Neural cell (in vitro differentiated cells): Measurements from ENCODE around the gene HOXC9. TPM values are rescaled to one million over a fixed set of nuclear protein-coding genes. Genes with fewer than 3 reads are reported as not detected.

Experiments used
- H2AFZ ChIP-seq: fragments of 200-600, 300-800 bp; sonication (generic), shearing (Covaris generic); 2 replicates; pipeline ENCODE4 v1.6.0; 2014; ENCODE audit warnings: low read depth, mild to moderate bottlenecking, antibody characterized with exemption, low read length, moderate library complexity
- H3F3A ChIP-seq: fragments of 200-600 bp; shearing (Covaris generic); 2 replicates; pipeline ENCODE4 v1.6.1; 2016; ENCODE audit warnings: mild to moderate bottlenecking, moderate library complexity, mixed read lengths, antibody characterized with exemption, low read length; ENCODE audit not compliant: insufficient read depth, poor library complexity, severe bottlenecking
- H3K27ac ChIP-seq: fragments of 200-600, 300-800 bp; sonication (generic), shearing (Covaris generic); 2 replicates; pipeline ENCODE4 v1.5.1; 2014; ENCODE audit warnings: mild to moderate bottlenecking, low read length, moderate library complexity
- H3K27me3 ChIP-seq: fragments of 300-800, 200-600 bp; sonication (generic), shearing (Covaris generic); 2 replicates; pipeline ENCODE4 v1.6.0; 2014; ENCODE audit warnings: mild to moderate bottlenecking, low read depth, low read length, moderate library complexity; ENCODE audit not compliant: insufficient read depth
- H3K36me3 ChIP-seq: fragments of 300-800, 200-600 bp; sonication (generic), shearing (Covaris generic); 2 replicates; pipeline ENCODE4 v1.5.1; 2014; ENCODE audit warnings: mild to moderate bottlenecking, antibody characterized with exemption, low read length, moderate library complexity; ENCODE audit not compliant: insufficient read depth
- H3K4me2 ChIP-seq: fragments of 300-800, 200-600 bp; sonication (generic), shearing (Covaris generic); 2 replicates; pipeline ENCODE4 v1.6.0; 2014; ENCODE audit warnings: mild to moderate bottlenecking, low read length
- H3K4me3 ChIP-seq: fragments of 300-800, 200-600 bp; sonication (generic), shearing (Covaris generic); 2 replicates; pipeline ENCODE4 v1.5.1; 2014; ENCODE audit warnings: mild to moderate bottlenecking, low read length, moderate library complexity
- H3K79me2 ChIP-seq: fragments of 200-600 bp; shearing (Covaris generic); replicated peaks from 2 replicates; pipeline ENCODE4 v1.6.0; 2014; ENCODE audit warnings: mild to moderate bottlenecking, low read length, moderate library complexity; ENCODE audit not compliant: insufficient read depth
- H3K9ac ChIP-seq: fragments of 300-800, 200-600 bp; sonication (generic), shearing (Covaris generic); 2 replicates; pipeline ENCODE4 v1.6.1; 2016; ENCODE audit warnings: mild to moderate bottlenecking, low read length, mixed read lengths
- H3K9me2 ChIP-seq: fragments of 200-600 bp; shearing (Covaris generic); 2 replicates; pipeline ENCODE4 v1.6.1; 2016; ENCODE audit warnings: mild to moderate bottlenecking, low read length, mixed read lengths; ENCODE audit not compliant: insufficient read depth
- H3K9me3 ChIP-seq: fragments of 200-600, 300-800 bp; sonication (generic), shearing (Covaris generic); 2 replicates; pipeline ENCODE4 v1.6.1; 2016; ENCODE audit warnings: mild to moderate bottlenecking, mixed run types, low read length, moderate library complexity, mixed read lengths
- H4K20me1 ChIP-seq: fragments of 200-600 bp; shearing (Covaris generic); 2 replicates; pipeline ENCODE4 v1.6.1; 2016; ENCODE audit warnings: mild to moderate bottlenecking, mixed run types; ENCODE audit not compliant: insufficient read depth
- EP300 ChIP-seq: fragments of 450-650 bp; conservative IDR thresholded peaks from 2 replicates; pipeline ENCODE4 v1.6.1; 2014; ENCODE audit warnings: antibody characterized with exemption, mild to moderate bottlenecking, moderate library complexity; ENCODE audit not compliant: poor library complexity, severe bottlenecking
- EZH2 ChIP-seq: fragments of 200-600, 300-800 bp; shearing (Covaris generic), sonication (generic); IDR thresholded peaks from 2 replicates; pipeline ENCODE4 v1.6.1; 2014; ENCODE audit warnings: antibody characterized with exemption, low read length, borderline replicate concordance, mild to moderate bottlenecking; ENCODE audit not compliant: insufficient read depth, poor library complexity, severe bottlenecking
- MXI1 ChIP-seq: fragments of 450-650 bp; conservative IDR thresholded peaks from 2 replicates; pipeline ENCODE4 v1.6.1; 2014; ENCODE audit warnings: antibody characterized with exemption, mild to moderate bottlenecking; ENCODE audit not compliant: poor library complexity, severe bottlenecking
- POLR2AphosphoS5 ChIP-seq: IDR thresholded peaks from 2 replicates; pipeline ENCODE4 v1.6.1; 2012
- RAD21 ChIP-seq: fragments of 450-650 bp; conservative IDR thresholded peaks from 2 replicates; pipeline ENCODE4 v1.6.1; 2014; ENCODE audit warnings: antibody characterized with exemption, mild to moderate bottlenecking, moderate library complexity
- REST ChIP-seq: IDR thresholded peaks from 2 replicates; pipeline ENCODE4 v1.6.1; 2012; ENCODE audit warnings: borderline replicate concordance
- SMC3 ChIP-seq: fragments of 450-650 bp; conservative IDR thresholded peaks from 2 replicates; pipeline ENCODE4 v1.6.1; 2014; ENCODE audit warnings: antibody characterized with exemption, mild to moderate bottlenecking, moderate library complexity; ENCODE audit not compliant: poor library complexity
- TAF1 ChIP-seq: IDR thresholded peaks from 2 replicates; pipeline ENCODE4 v1.6.1; 2012; ENCODE audit warnings: low read depth
- polyA plus RNA-seq: library from polyadenylated mRNA; depleted of rRNA; stranded (reverse); fragments of >200 nt; gene quantifications from 2 replicates; pipeline ENCODE4 v1.2.3, GENCODE V29; 2014
- TF ChIP-seq, protein P1 (sequence below): fragments of 450-650 bp; IDR thresholded peaks from 2 replicates; pipeline ENCODE4 v1.5.1; 2014; ENCODE audit warnings: antibody characterized with exemption, mild to moderate bottlenecking, moderate library complexity; ENCODE audit not compliant: poor library complexity, severe bottlenecking

The HOXC9 gene
- polyA plus RNA-seq, 1 donor from 2014 or later, result not detected

GRCh38 chr12:53980802-53981496 is 19.0 kb upstream of the HOXC9 start:
- H3K9me2 ChIP-seq, result no peaks in the 10 kb centered on the region
- no peak overlapping the region for H3K4me3 ChIP-seq
- TF ChIP-seq RAD21, result no peak
- no peak for TF ChIP-seq EP300
- TF ChIP-seq EZH2, result no peak
- no peak for TF ChIP-seq REST
- TF ChIP-seq TAF1, result no peak
- no peak for TF ChIP-seq POLR2AphosphoS5
- no peak for TF ChIP-seq MXI1
- TF ChIP-seq, protein P1, sequence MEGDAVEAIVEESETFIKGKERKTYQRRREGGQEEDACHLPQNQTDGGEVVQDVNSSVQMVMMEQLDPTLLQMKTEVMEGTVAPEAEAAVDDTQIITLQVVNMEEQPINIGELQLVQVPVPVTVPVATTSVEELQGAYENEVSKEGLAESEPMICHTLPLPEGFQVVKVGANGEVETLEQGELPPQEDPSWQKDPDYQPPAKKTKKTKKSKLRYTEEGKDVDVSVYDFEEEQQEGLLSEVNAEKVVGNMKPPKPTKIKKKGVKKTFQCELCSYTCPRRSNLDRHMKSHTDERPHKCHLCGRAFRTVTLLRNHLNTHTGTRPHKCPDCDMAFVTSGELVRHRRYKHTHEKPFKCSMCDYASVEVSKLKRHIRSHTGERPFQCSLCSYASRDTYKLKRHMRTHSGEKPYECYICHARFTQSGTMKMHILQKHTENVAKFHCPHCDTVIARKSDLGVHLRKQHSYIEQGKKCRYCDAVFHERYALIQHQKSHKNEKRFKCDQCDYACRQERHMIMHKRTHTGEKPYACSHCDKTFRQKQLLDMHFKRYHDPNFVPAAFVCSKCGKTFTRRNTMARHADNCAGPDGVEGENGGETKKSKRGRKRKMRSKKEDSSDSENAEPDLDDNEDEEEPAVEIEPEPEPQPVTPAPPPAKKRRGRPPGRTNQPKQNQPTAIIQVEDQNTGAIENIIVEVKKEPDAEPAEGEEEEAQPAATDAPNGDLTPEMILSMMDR, result no peak
- TF ChIP-seq SMC3, result no peak
- no peaks in the 10 kb centered on the region for H3K9me3 ChIP-seq
- H4K20me1 ChIP-seq, result no peaks in the 10 kb centered on the region
- H3K27ac ChIP-seq, result no peak overlapping the region
- H3F3A ChIP-seq, result no peaks in the 10 kb centered on the region
- H3K27me3 ChIP-seq, result peaks cover 99% of the 10 kb centered on the region
- H3K36me3 ChIP-seq, result no peaks in the 10 kb centered on the region
- no peaks in the 10 kb centered on the region for H3K79me2 ChIP-seq
- H3K4me2 ChIP-seq, result no peak overlapping the region
- H2AFZ ChIP-seq, result no peak overlapping the region
- H3K9ac ChIP-seq, result no peak overlapping the region

GRCh38 chr12:53981634-53982565 is 18.1 kb upstream of the HOXC9 start:
- Histone ChIP-seq H3K4me2 (no peak overlapping the region), H3K9ac (no peak overlapping the region), H3K79me2 (no peaks in the 10 kb centered on the region), H3K9me3 (no peaks in the 10 kb centered on the region), H3K9me2 (no peaks in the 10 kb centered on the region), H3K27me3 (peaks cover 99% of the 10 kb centered on the region), H4K20me1 (no peaks in the 10 kb centered on the region), H3F3A (no peaks in the 10 kb centered on the region), H3K4me3 (no peak overlapping the region), H3K27ac (no peak overlapping the region), H2AFZ (no peak overlapping the region), H3K36me3 (no peaks in the 10 kb centered on the region)
- TF ChIP-seq, protein P1, result no peak
- TF ChIP-seq MXI1, result no peak
- no peak for TF ChIP-seq EZH2
- no peak for TF ChIP-seq TAF1
- no peak for TF ChIP-seq REST
- no peak for TF ChIP-seq EP300
- no peak for TF ChIP-seq SMC3
- no peak for TF ChIP-seq RAD21
- no peak for TF ChIP-seq POLR2AphosphoS5
